K562 (cell line): Measurements from ENCODE around the gene PXK. TPM values are rescaled to one million over a fixed set of nuclear protein-coding genes. Genes with fewer than 3 reads are reported as not detected.

Source experiments
- C11orf30 ChIP-seq: fragments of 450-650 bp; IDR thresholded peaks from 2 replicates; pipeline ENCODE4 v1.6.1; 2016; ENCODE audit warnings: low read depth, mild to moderate bottlenecking
- CBX2 ChIP-seq: fragments of 200-600 bp; sonication (generic); IDR thresholded peaks from one replicate; pipeline ENCODE4 v1.6.1; 2012; ENCODE audit warnings: mild to moderate bottlenecking, low read length, inconsistent platforms; ENCODE audit not compliant: insufficient read depth, poor library complexity, severe bottlenecking
- CBX8 ChIP-seq: fragments of 200-600 bp; sonication (generic); IDR thresholded peaks from 2 replicates; pipeline ENCODE4 v1.6.1; 2012; ENCODE audit warnings: borderline replicate concordance, mixed run types, low read depth, mild to moderate bottlenecking, moderate library complexity, mixed read lengths, low read length, control low read depth, inconsistent platforms; ENCODE audit not compliant: poor library complexity, severe bottlenecking; ENCODE audit errors: extremely low read depth
- E2F4 ChIP-seq: sonication (generic); formaldehyde crosslinking; IDR thresholded peaks from 2 replicates; pipeline ENCODE4 v1.8.0; 2022; ENCODE audit warnings: mild to moderate bottlenecking, low read depth, missing genetic modification reagents
- ETS1 ChIP-seq: conservative IDR thresholded peaks from 2 replicates; pipeline ENCODE4 v1.6.1; 2011; ENCODE audit warnings: low read depth, mild to moderate bottlenecking, low read length; ENCODE audit not compliant: control insufficient read depth
- MAFF ChIP-seq: IDR thresholded peaks from 2 replicates; pipeline ENCODE4 v1.6.1; 2012; ENCODE audit warnings: low read length, improper control_type of control experiment
- MAFG ChIP-seq: fragments of 450-650 bp; conservative IDR thresholded peaks from 2 replicates; pipeline ENCODE4 v1.6.1; 2016; ENCODE audit warnings: missing genetic modification characterization, missing compliant biosample characterization
- MCM2 ChIP-seq: fragments of 450-650 bp; IDR thresholded peaks from 2 replicates; pipeline ENCODE4 v1.6.1; 2017; ENCODE audit warnings: low read depth, mild to moderate bottlenecking
- MLX ChIP-seq, 2 experiments: fragments of 450-650 bp in 1 of 2; sonication (generic) in 1 of 2; formaldehyde crosslinking; conservative IDR thresholded peaks; 2 replicates each; pipeline versions ENCODE4 v1.4.0 to v1.8.1; 2020 to 2022; ENCODE audit warnings: mild to moderate bottlenecking in 1 of 2, missing genetic modification reagents in 1 of 2
- MTF1 ChIP-seq: fragments of 250-450 bp; sonication (Bioruptor Pico); IDR thresholded peaks from 2 replicates; pipeline ENCODE4 v1.9.0; 2021; ENCODE audit warnings: moderate library complexity, mild to moderate bottlenecking, inconsistent platforms, borderline replicate concordance
- NCOA2 ChIP-seq, 2 experiments: fragments of 450-650 bp; IDR thresholded peaks; 2 replicates each; pipeline ENCODE4 v1.6.1; 2018; ENCODE audit warnings: mild to moderate bottlenecking in 2 of 2, moderate library complexity in 1 of 2; ENCODE audit not compliant: partially characterized antibody in 2 of 2
- NFE2 ChIP-seq: IDR thresholded peaks from 2 replicates; pipeline ENCODE4 v1.6.1; 2014; ENCODE audit warnings: antibody characterized with exemption, low read depth
- NFXL1 ChIP-seq: fragments of 450-650 bp; formaldehyde crosslinking; IDR thresholded peaks from 2 replicates; pipeline ENCODE4 v1.4.0; 2021; ENCODE audit warnings: mild to moderate bottlenecking
- POLR3A ChIP-seq: IDR thresholded peaks from 2 replicates; pipeline ENCODE4 v1.6.1; 2011; ENCODE audit warnings: borderline replicate concordance, mild to moderate bottlenecking, moderate library complexity; ENCODE audit not compliant: insufficient read length, insufficient read depth; ENCODE audit errors: extremely low read depth
- RAD51 ChIP-seq: fragments of 450-650 bp; IDR thresholded peaks from 2 replicates; pipeline ENCODE4 v1.7.1; 2016; ENCODE audit warnings: low read depth, mild to moderate bottlenecking, borderline replicate concordance
- SLC30A9 ChIP-seq: fragments of 250-450 bp; sonication (Bioruptor Pico); IDR thresholded peaks from 2 replicates; pipeline ENCODE4 v1.8.0; 2022; ENCODE audit warnings: mild to moderate bottlenecking, moderate library complexity
- TBL1XR1 ChIP-seq, 2 experiments: IDR thresholded peaks; 2 replicates each; pipeline ENCODE4 v1.6.1; 2012; ENCODE audit warnings: improper control_type of control experiment in 2 of 2, low read length in 2 of 2, mild to moderate bottlenecking in 1 of 2
- THRB ChIP-seq: fragments of 450-650 bp; formaldehyde crosslinking; conservative IDR thresholded peaks from 2 replicates; pipeline ENCODE4 v1.4.0; 2022; ENCODE audit warnings: mild to moderate bottlenecking, missing genetic modification characterization
- ZKSCAN8 ChIP-seq: fragments of 200-800 bp; sonication (Bioruptor generic); IDR thresholded peaks from 2 replicates; pipeline ENCODE4 v1.6.1; 2016; ENCODE audit warnings: missing genetic modification characterization, missing compliant biosample characterization
- ZNF280B ChIP-seq: fragments of 250-450 bp; sonication (Bioruptor Pico); IDR thresholded peaks from 2 replicates; pipeline ENCODE4 v1.5.1; 2021; ENCODE audit warnings: mild to moderate bottlenecking
- ZNF395 ChIP-seq: fragments of 200-800 bp; sonication (Bioruptor generic); IDR thresholded peaks from 2 replicates; pipeline ENCODE4 v1.6.1; 2017; ENCODE audit warnings: missing genetic modification characterization, missing compliant biosample characterization
- polyA plus RNA-seq, 8 experiments: library from polyadenylated mRNA; depleted of rRNA in 4 of 8; stranded (reverse) in 5 of 8; unstranded in 3 of 8; fragments of >200 nt; fragmentation: Nextera tagmentation in 2 of 8; fragmentation: Illumina TruSeq in 1 of 8; extraction: Ambion mirVana in 2 of 8; extraction: Trizol in 1 of 8; gene quantifications; 2 replicates each; pipeline versions ENCODE4 v1.2.1 to v1.2.3, GENCODE V29; 2011 to 2014; ENCODE audit warnings: inconsistent platforms in 1 of 8, missing spikeins in 1 of 8
- total RNA-seq, 7 experiments: library from RNA; depleted of rRNA in 6 of 7; stranded (reverse); fragments of >200 nt in 6 of 7; fragmentation: Illumina TruSeq in 2 of 7; extraction: Trizol in 2 of 7; gene quantifications; 2 replicates each; pipeline versions ENCODE4 v1.2.1 to v1.2.3, GENCODE V29; 2011 to 2021; ENCODE audit warnings: low replicate concordance in 1 of 7

PXK gene
- total and polyA plus RNA-seq, 9 of the 15 experiments (the other 6 are each of a cell fraction or from before 2014, with no cell fraction given): 3.3 to 19.9 (median 11.3) TPM

DNA sequence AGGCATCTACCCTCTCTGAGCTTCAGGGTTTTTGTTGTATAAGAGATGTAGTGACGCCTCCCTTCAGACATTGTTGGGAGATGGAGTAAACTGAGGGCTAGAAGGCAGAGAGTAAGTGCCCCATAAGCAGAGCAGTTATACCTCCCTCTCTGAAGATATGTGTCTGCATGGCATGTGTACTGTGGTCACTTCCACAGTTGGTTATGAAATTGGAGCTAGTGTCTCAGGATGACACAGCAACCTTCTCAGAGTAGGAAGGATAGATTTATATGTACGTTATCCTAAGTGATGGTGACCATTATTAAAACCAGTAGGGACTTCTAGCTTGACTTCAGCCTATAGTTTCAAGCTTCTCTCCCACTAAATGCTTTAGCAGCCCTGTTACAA is 17.9 kb downstream of the PXK start (continued):
- TF ChIP-seq MCM2: no peak
- no peak for TF ChIP-seq ZNF280B (CRISPR knock-in tag)
- TF ChIP-seq MAFG: peak; percentile 86
- TF ChIP-seq MTF1 (CRISPR knock-in tag): no peak
- TF ChIP-seq MLX (CRISPR knock-in tag; conservative IDR thresholded peaks at IDR 0.05): no peak
- no peak for TF ChIP-seq SLC30A9 (CRISPR knock-in tag)
- no peak for TF ChIP-seq NCOA2 (IDR thresholded peaks at IDR 0.05; ENCODE audit: partially characterized antibody in 2 of 2)
- no peak for TF ChIP-seq TBL1XR1 (IDR thresholded peaks at IDR 0.05; ENCODE audit: low read length in 2 of 2)
- TF ChIP-seq CBX2: no peak
- no peak for TF ChIP-seq E2F4
- no peak for TF ChIP-seq POLR3A
- TF ChIP-seq RAD51: no peak
- TF ChIP-seq ZKSCAN8: no peak
- no peak for TF ChIP-seq NFXL1 (CRISPR knock-in tag)
- no peak for TF ChIP-seq ZNF395 (CRISPR knock-in tag)
- no peak for TF ChIP-seq THRB
- peak; percentile 81 for TF ChIP-seq C11orf30
- TF ChIP-seq ETS1: no peak
- TF ChIP-seq CBX8: no peak
- TF ChIP-seq NFE2: peak; percentile 93
- TF ChIP-seq MAFF: peak; percentile 60; the same call in 1 of the 2 replicates
